H9 (cell line): ENCODE measurements around the gene SLC35G6. TPM values are rescaled to one million over a fixed set of nuclear protein-coding genes. Genes with fewer than 3 reads are reported as not detected.

Experiments used
- DNase-seq: peaks from one replicate; pipeline ENCODE4 v3.0.0-alpha.2; 2017
- H2AFZ ChIP-seq: one replicate; pipeline ENCODE4 v1.6.1; 2013; ENCODE audit warnings: mild to moderate bottlenecking, low read length, control low read depth, moderate library complexity
- H2AK5ac ChIP-seq: 2 replicates; pipeline ENCODE4 v1.6.1; 2013; ENCODE audit warnings: low read length, control low read depth, mixed read lengths; ENCODE audit not compliant: insufficient read length
- H2BK120ac ChIP-seq: one replicate; pipeline ENCODE4 v1.6.1; 2013; ENCODE audit warnings: low read depth, mild to moderate bottlenecking, low read length, control low read depth, inconsistent platforms; ENCODE audit not compliant: poor library complexity, severe bottlenecking
- H2BK12ac ChIP-seq: 2 replicates; pipeline ENCODE4 v1.6.1; 2013; ENCODE audit warnings: low read length, control low read depth, mixed read lengths, low read depth; ENCODE audit not compliant: insufficient read length
- H2BK15ac ChIP-seq: 2 replicates; pipeline ENCODE4 v1.6.1; 2013; ENCODE audit warnings: low read depth, low read length, control low read depth
- H2BK20ac ChIP-seq: one replicate; pipeline ENCODE4 v1.6.1; 2013; ENCODE audit warnings: low read depth, mild to moderate bottlenecking, low read length, control low read depth, inconsistent platforms; ENCODE audit not compliant: poor library complexity, severe bottlenecking
- H2BK5ac ChIP-seq: 2 replicates; pipeline ENCODE4 v1.6.1; 2013; ENCODE audit warnings: low read length, control low read depth, mixed read lengths; ENCODE audit not compliant: insufficient read length
- H3K14ac ChIP-seq: 2 replicates; pipeline ENCODE4 v1.6.1; 2013; ENCODE audit warnings: low read length, control low read depth; ENCODE audit not compliant: insufficient read depth
- H3K18ac ChIP-seq: 2 replicates; pipeline ENCODE4 v1.6.1; 2013; ENCODE audit warnings: low read depth, mild to moderate bottlenecking, mixed read lengths, low read length, control low read depth; ENCODE audit not compliant: insufficient read length
- H3K23ac ChIP-seq: 2 replicates; pipeline ENCODE4 v1.6.1; 2013; ENCODE audit warnings: low read length, control low read depth, mixed read lengths, low read depth; ENCODE audit not compliant: insufficient read length
- H3K23me2 ChIP-seq: 2 replicates; pipeline ENCODE4 v1.6.1; 2013; ENCODE audit warnings: low read depth, mild to moderate bottlenecking, mixed read lengths, low read length, control low read depth; ENCODE audit not compliant: insufficient read length, poor library complexity, severe bottlenecking
- H3K27ac ChIP-seq: 2 replicates; pipeline ENCODE4 v1.5.1; 2013; ENCODE audit warnings: low read length, control low read depth, mixed read lengths, low read depth; ENCODE audit not compliant: insufficient read length
- H3K27me3 ChIP-seq: 2 replicates; pipeline ENCODE4 v1.6.1; 2013; ENCODE audit warnings: low read length, control low read depth, inconsistent platforms; ENCODE audit not compliant: insufficient read depth
- H3K4ac ChIP-seq: 2 replicates; pipeline ENCODE4 v1.6.1; 2013; ENCODE audit warnings: low read depth, mild to moderate bottlenecking, control low read depth, inconsistent platforms, low read length, moderate library complexity
- H3K4me1 ChIP-seq: 2 replicates; pipeline ENCODE4 v1.6.1; 2013; ENCODE audit warnings: low read length, control low read depth, inconsistent platforms; ENCODE audit not compliant: insufficient read depth
- H3K4me2 ChIP-seq: 2 replicates; pipeline ENCODE4 v1.6.1; 2013; ENCODE audit warnings: low read length, control low read depth, mixed read lengths; ENCODE audit not compliant: insufficient read length, insufficient read depth
- H3K56ac ChIP-seq: 2 replicates; pipeline ENCODE4 v1.6.1; 2013; ENCODE audit warnings: low read depth, mild to moderate bottlenecking, mixed read lengths, low read length, control low read depth; ENCODE audit not compliant: insufficient read length
- H3K79me1 ChIP-seq: 2 replicates; pipeline ENCODE4 v1.6.1; 2013; ENCODE audit warnings: low read depth, mild to moderate bottlenecking, moderate library complexity, low read length, control low read depth, inconsistent platforms; ENCODE audit not compliant: insufficient read depth, poor library complexity, severe bottlenecking
- H3K79me2 ChIP-seq: 2 replicates; pipeline ENCODE4 v1.6.1; 2013; ENCODE audit warnings: low read length, control low read depth, inconsistent platforms; ENCODE audit not compliant: insufficient read depth
- H3K9ac ChIP-seq: 2 replicates; pipeline ENCODE4 v1.6.1; 2013; ENCODE audit warnings: low read length, control low read depth, mixed read lengths; ENCODE audit not compliant: insufficient read length; ENCODE audit errors: extremely low read depth
- H3K9me3 ChIP-seq: one replicate; pipeline ENCODE4 v1.6.1; 2013; ENCODE audit warnings: low read depth, low read length, inconsistent platforms; ENCODE audit not compliant: control insufficient read depth
- H3T11ph ChIP-seq: one replicate; pipeline ENCODE4 v1.6.1; 2013; ENCODE audit warnings: mild to moderate bottlenecking, low read length, control low read depth, inconsistent platforms
- H4K20me1 ChIP-seq: one replicate; pipeline ENCODE4 v1.6.1; 2013; ENCODE audit not compliant: control insufficient read depth, insufficient read length, insufficient read depth
- H4K5ac ChIP-seq: 2 replicates; pipeline ENCODE4 v1.6.1; 2013; ENCODE audit warnings: low read depth, mild to moderate bottlenecking, mixed read lengths, low read length, control low read depth; ENCODE audit not compliant: insufficient read length
- H4K8ac ChIP-seq: replicated peaks from 2 replicates; pipeline ENCODE4 v1.6.1; 2013; ENCODE audit warnings: low read length, control low read depth, mixed read lengths, low read depth; ENCODE audit not compliant: insufficient read length
- H4K91ac ChIP-seq: 2 replicates; pipeline ENCODE4 v1.6.1; 2013; ENCODE audit warnings: low read depth, mild to moderate bottlenecking, moderate library complexity, mixed read lengths, low read length, control low read depth; ENCODE audit not compliant: insufficient read length
- H3K27ac Mint-ChIP-seq, 3 experiments: 2 replicates in 2 of 3; 3 replicates in 1 of 3; pipeline ENCODE4 v1.8.0; 2020 to 2021; ENCODE audit warnings: mixed read lengths in 3 of 3, mild to moderate bottlenecking in 1 of 3, moderate library complexity in 1 of 3
- H3K27me3 Mint-ChIP-seq: 2 replicates; pipeline ENCODE4 v1.8.0; 2021; ENCODE audit warnings: low read depth, mild to moderate bottlenecking, moderate library complexity, mixed read lengths
- H3K36me3 Mint-ChIP-seq, 3 experiments: 2 replicates in 2 of 3; 3 replicates in 1 of 3; pipeline ENCODE4 v1.8.0; 2020 to 2021; ENCODE audit warnings: low read depth in 3 of 3, mixed read lengths in 3 of 3; ENCODE audit not compliant: insufficient read depth in 1 of 3
- H3K4me1 Mint-ChIP-seq, 2 experiments: 2 replicates each; pipeline ENCODE4 v1.8.0; 2020; ENCODE audit warnings: mixed read lengths in 2 of 2
- H3K4me3 Mint-ChIP-seq, 2 experiments: 2 replicates in 1 of 2; 3 replicates in 1 of 2; pipeline ENCODE4 v1.8.0; 2020 to 2021; ENCODE audit warnings: mild to moderate bottlenecking in 2 of 2, mixed read lengths in 2 of 2, moderate library complexity in 1 of 2
- H3K9me3 Mint-ChIP-seq, 2 experiments: 2 replicates in 1 of 2; 3 replicates in 1 of 2; pipeline ENCODE4 v1.8.0; 2020; ENCODE audit warnings: mild to moderate bottlenecking in 2 of 2, mixed read lengths in 2 of 2, moderate library complexity in 1 of 2
- CTCF ChIP-seq: fragments of 200-600 bp; sonication (generic); conservative IDR thresholded peaks from 3 replicates; pipeline ENCODE4 v1.8.0; 2021; ENCODE audit warnings: antibody characterized with exemption, mild to moderate bottlenecking
- WGBS: extraction: QIAGEN DNeasy Blood & Tissue Kit; methylation state at CpG from one replicate; pipeline ENCODE4 v1.1.7; 2013; ENCODE audit warnings: missing lambda C conversion rate, low lambda C conversion rate, mixed read lengths; ENCODE audit not compliant: insufficient read length; ENCODE audit errors: extremely low coverage; 5-methylcytosine and 5-hydroxymethylcytosine counted together
- total RNA-seq: library from RNA; stranded (reverse); gene quantifications from 2 replicates; pipeline ENCODE4 v1.2.1, GENCODE V29; 2021

Gene SLC35G6
- total RNA-seq, 1 experiment from 2014 or later: not detected

GRCh38 chr17:7462474-7463371, 18.5 kb upstream of the SLC35G6 start:
- Histone ChIP-seq H3K14ac (no peak overlapping the region), H3K9me3 (no peaks in the 10 kb centered on the region), H3K4me1 (peaks cover 8% of the 10 kb centered on the region; the same call in 1 of the 2 replicates), H2BK5ac (no peak overlapping the region), H4K91ac (no peak overlapping the region), H2BK20ac (no peak overlapping the region), H2BK15ac (no peak overlapping the region), H2AFZ (no peak overlapping the region), H4K5ac (no peak overlapping the region), H4K20me1 (peaks cover 2% of the 10 kb centered on the region), H3K27me3 (no peaks in the 10 kb centered on the region), H3K79me2 (no peaks in the 10 kb centered on the region), H2BK12ac (no peak overlapping the region), H3K56ac (no peak overlapping the region), H3T11ph (no peak overlapping the region), H3K9ac (no peak overlapping the region), H2BK120ac (no peak overlapping the region), H3K23me2 (no peaks in the 10 kb centered on the region), H2AK5ac (no peak overlapping the region), H3K18ac (no peak overlapping the region), H4K8ac (no peak overlapping the region), H3K23ac (no peak overlapping the region), H3K4me2 (no peak overlapping the region), H3K27ac (no peak overlapping the region), H3K4ac (no peak overlapping the region), H3K79me1 (no peaks in the 10 kb centered on the region)
- no peak overlapping the region; a peak in 1 of 5 replicates for H3K4me3 Mint-ChIP-seq
- H3K27ac Mint-ChIP-seq: no peak overlapping the region; a peak in 1 of 7 replicates
- H3K27me3 Mint-ChIP-seq: no peaks in the 10 kb centered on the region
- no peak for DNase-seq
- peaks cover 9 to 21% of the 10 kb centered on the region in 2 experiments for H3K4me1 Mint-ChIP-seq
- H3K9me3 Mint-ChIP-seq: no peaks in the 10 kb centered on the region
- no CpG with 5 or more reads among the region's 44 CpGs for WGBS
- peaks cover 3 to 20% (median 18%) of the 10 kb centered on the region in 3 experiments; a peak in 5 of 7 replicates for H3K36me3 Mint-ChIP-seq
- TF ChIP-seq CTCF: no peak
